Heart left ventricle (tissue), 13 donors: ENCODE data around the gene FMO5.

Source experiments
- CTCF ChIP-seq, 12 donors: fragments of 200-600 bp; sonication (generic) in 4 of 12; IDR thresholded peaks; one replicate each; pipeline versions ENCODE4 v1.5.0 to v1.8.0; 2018 to 2022; ENCODE audit warnings: antibody characterized with exemption in 12 of 12, mild to moderate bottlenecking in 5 of 12
- POLR2A ChIP-seq, 2 donors: fragments of 450-650 bp; IDR thresholded peaks; one replicate each; pipeline ENCODE4 v1.6.1; 2017; ENCODE audit warnings: antibody characterized with exemption in 2 of 2, mild to moderate bottlenecking in 2 of 2, moderate library complexity in 2 of 2
- donor health status: ischemic (EF 13 %, LVEDD 7.1; RV severe dilation, severe dysfunction).
- donor health status: DM: no; HTN: yes; CAD: no.
- donor health status: DM: no; HTN: no; CAD: no.
- donor health status: ischemic (EF 25% LVEDD 6.9; RV normal size, moderate dysfunction).
- donor health status: ischemic (EF 25% LVEDD 5.7; RV mildly dilated, moderate dysfunction).
- donor health status: ischemic (EF 35%, LVEDD 5.7; RV mildly dilated, moderate dysfunction).
- donor health status: nonischemic (EF 11% LVEDD 7.7; RV severe dilation, severe dysfunction).
- donor health status: DM: yes; HTN: yes; CAD: no.
- donor health status: PGD.
- donor health status: ischemic (EF 29% LVEDD 5.4; RV normal size, mild dysfunction).
- donor health status: nonischemic (EF 23%, LVEDD 6.1; RV moderate dilation, normal function).

GRCh38 chr1:147260956-147261355 lies 35.8 kb upstream of the FMO5 start:
- no peak for TF ChIP-seq CTCF (IDR thresholded peaks at IDR 0.05)
- no peak for TF ChIP-seq POLR2A (IDR thresholded peaks at IDR 0.05)
